ENCODE measurements around the gene HORMAD2. TPM values are rescaled to one million over a fixed set of nuclear protein-coding genes. Genes with fewer than 3 reads are reported as not detected.
"Not testable (repeated sequence)": the region's sequence is repeated elsewhere in the genome, so short reads cannot be mapped to it uniquely, and the experiment has no call there.

Gene HORMAD2
- total and polyA plus RNA-seq, 3 experiments from 2014 or later: not detected

DNA sequence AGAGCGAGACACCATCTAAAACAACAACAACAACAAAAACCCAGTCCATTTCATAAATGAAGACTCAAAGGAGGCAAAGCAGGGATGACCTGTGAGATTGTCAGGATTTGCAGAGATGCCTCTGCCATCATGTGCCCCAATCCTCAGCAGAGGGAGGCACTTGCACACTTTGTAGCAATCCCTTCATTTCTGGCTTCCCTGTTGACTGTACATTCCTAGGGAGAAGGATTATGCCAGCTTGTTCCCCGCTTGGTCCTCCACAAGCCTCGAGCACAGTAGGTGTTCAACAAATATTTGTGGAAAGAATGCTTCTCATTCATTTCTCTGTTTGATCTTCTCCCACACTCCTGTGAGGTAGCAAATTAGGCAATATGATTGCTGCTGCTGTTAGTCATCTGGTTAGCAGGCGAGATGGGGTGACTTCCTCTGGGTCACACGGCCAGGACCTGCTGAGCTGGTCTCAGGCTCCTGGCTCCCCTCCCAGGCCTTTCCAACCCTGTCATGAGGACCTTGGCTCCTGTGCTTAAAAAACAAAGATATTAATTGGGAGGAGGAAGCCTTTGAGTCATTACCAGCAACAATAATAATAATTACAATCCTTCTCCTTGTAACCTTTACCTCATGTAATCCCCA lies 132.2 kb downstream of the HORMAD2 start:
- ChIA-PET POLR2A (no interaction called here), CTCF (no interaction called here)
- Mint-ChIP-seq H3K27me3 (peaks cover 0 to 1% of the 10 kb centered on the region in 2 donors), H3K27ac (peak overlapping the region in 4 of 8 donors; percentile 6 to 53 (median 40)), H3K4me1 (peaks cover 0 to 13% (median 10%) of the 10 kb centered on the region in 3 donors), H3K4me3 (no peak overlapping the region), H3K36me3 (no peaks in the 10 kb centered on the region), H3K9me3 (no peaks in the 10 kb centered on the region)
- H3K27me3 ChIP-seq (ENCODE audit: insufficient read depth, low read length, poor library complexity, severe bottlenecking): no peaks in the 10 kb centered on the region
- H3K27ac ChIP-seq (ENCODE audit: low read depth, low read length): no peak overlapping the region
- no peaks in the 10 kb centered on the region for H3K4me1 ChIP-seq (ENCODE audit: insufficient read depth, low read length)
- H3K9me3 ChIP-seq (ENCODE audit: low read length): no peaks in the 10 kb centered on the region
- no peaks in the 10 kb centered on the region for H3K36me3 ChIP-seq (ENCODE audit: insufficient read depth, low read length)
- no peak for DNase-seq
- H3K4me3 ChIP-seq (ENCODE audit: low read length): no peak overlapping the region

DNA sequence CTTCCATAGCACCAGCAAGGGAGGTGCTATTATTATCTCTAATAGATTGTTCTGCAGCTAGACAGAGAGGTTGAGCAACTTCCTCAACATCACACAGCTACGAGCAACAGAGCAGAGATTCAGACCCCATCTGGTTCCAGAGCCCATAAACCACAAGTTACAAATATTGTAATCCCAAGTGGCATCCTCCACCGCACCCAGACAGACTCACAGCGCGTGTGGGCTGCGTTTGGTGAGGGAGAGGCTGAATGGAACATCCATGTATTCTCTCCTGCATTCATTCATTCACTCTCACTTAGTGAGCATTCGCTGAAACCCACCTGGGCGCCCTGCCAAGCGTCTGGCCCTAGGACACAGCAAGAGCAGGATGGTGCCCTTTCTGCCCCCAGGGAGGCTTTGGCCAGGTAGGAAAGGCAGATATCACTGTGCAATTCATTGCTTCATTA lies 132.8 kb downstream of the HORMAD2 start:
- no peak for DNase-seq
- no peaks in the 10 kb centered on the region for H3K36me3 ChIP-seq (ENCODE audit: insufficient read depth, low read length)
- H3K27ac ChIP-seq (ENCODE audit: low read depth, low read length): no peak overlapping the region
- ChIA-PET CTCF (no interaction called here), POLR2A (no interaction called here)
- H3K9me3 ChIP-seq (ENCODE audit: low read length): no peaks in the 10 kb centered on the region
- Mint-ChIP-seq H3K36me3 (no peaks in the 10 kb centered on the region), H3K27ac (peak overlapping the region in 4 of 8 donors; percentile 6 to 53 (median 40)), H3K27me3 (no peaks in the 10 kb centered on the region), H3K4me3 (no peak overlapping the region), H3K9me3 (no peaks in the 10 kb centered on the region), H3K4me1 (peaks cover 0 to 13% (median 10%) of the 10 kb centered on the region in 3 donors)
- H3K27me3 ChIP-seq (ENCODE audit: insufficient read depth, low read length, poor library complexity, severe bottlenecking): no peaks in the 10 kb centered on the region
- H3K4me3 ChIP-seq (ENCODE audit: low read length): no peak overlapping the region
- H3K4me1 ChIP-seq (ENCODE audit: insufficient read depth, low read length): no peaks in the 10 kb centered on the region

DNA sequence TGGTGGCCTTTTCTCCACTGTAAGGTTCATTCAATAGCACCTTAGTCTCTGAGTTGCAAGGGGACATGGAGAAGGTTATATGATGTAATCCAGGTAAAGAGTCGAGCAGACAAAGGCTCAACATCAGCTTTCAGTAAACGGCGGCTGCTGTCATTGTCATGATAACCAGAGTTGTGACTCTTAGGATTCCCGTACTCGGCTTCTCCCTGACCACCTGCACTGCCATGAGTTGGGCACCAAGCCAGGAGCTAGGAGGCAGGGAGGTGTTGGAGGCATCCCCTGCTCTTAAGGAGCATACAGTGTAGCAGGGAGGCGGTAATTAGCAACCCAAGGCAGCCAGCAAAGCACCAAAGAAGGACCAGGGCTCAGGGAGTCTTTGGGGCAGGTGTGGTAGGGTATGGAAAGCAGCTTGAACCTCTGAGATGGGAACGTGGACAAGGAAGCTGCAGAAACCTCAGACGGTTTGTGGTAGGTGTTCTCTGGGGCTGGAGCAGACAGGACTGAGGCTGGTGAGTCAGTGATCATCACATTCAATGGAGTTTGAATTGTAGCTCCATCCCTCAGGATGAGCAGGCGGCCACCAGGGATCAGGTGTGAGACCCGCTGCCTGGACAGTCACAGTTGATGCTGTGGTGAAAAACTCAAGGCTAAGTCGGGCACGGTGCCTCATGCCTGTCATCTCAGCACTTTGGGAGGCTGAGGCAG lies 134.6 kb downstream of the HORMAD2 start:
- Histone ChIP-seq H3K4me3 (ENCODE audit: low read length) (no peak overlapping the region), H3K36me3 (ENCODE audit: insufficient read depth, low read length) (no peaks in the 10 kb centered on the region), H3K4me1 (ENCODE audit: insufficient read depth, low read length) (peaks cover 8% of the 10 kb centered on the region), H3K27me3 (ENCODE audit: insufficient read depth, low read length, poor library complexity, severe bottlenecking) (no peaks in the 10 kb centered on the region), H3K9me3 (ENCODE audit: low read length) (no peaks in the 10 kb centered on the region), H3K27ac (ENCODE audit: low read depth, low read length) (no peak overlapping the region)
- CTCF ChIA-PET: interaction anchor here (1.1 kb wide), 1 partner anchor 10 kb away, joined by 3 read pairs; no protein-coding TSS in a partner anchor
- Mint-ChIP-seq H3K4me3 (peak overlapping the region in 1 of 7 donors; percentile 1), H3K4me1 (peaks cover 9 to 22% (median 14%) of the 10 kb centered on the region in 3 donors), H3K9me3 (no peaks in the 10 kb centered on the region), H3K27ac (peak overlapping the region in 2 of 8 donors; percentile 3 to 51), H3K27me3 (no peaks in the 10 kb centered on the region), H3K36me3 (no peaks in the 10 kb centered on the region)
- no peak for DNase-seq
- POLR2A ChIA-PET: no interaction called here

GRCh38 chr22:30216272-30216671 lies 136.0 kb downstream of the HORMAD2 start:
- H3K36me3 ChIP-seq (ENCODE audit: insufficient read depth, low read length); H3K27ac ChIP-seq (ENCODE audit: low read depth, low read length); H3K27me3 ChIP-seq (ENCODE audit: insufficient read depth, low read length, poor library complexity, severe bottlenecking); DNase-seq; H3K9me3 Mint-ChIP-seq; H3K9me3 ChIP-seq (ENCODE audit: low read length); CTCF ChIA-PET; H3K4me3 Mint-ChIP-seq; H3K36me3 Mint-ChIP-seq; POLR2A ChIA-PET; H3K4me3 ChIP-seq (ENCODE audit: low read length); H3K27me3 Mint-ChIP-seq: not testable (repeated sequence)
- Mint-ChIP-seq H3K27ac (peak overlapping the region in 1 of 8 donors; percentile 75), H3K4me1 (peaks cover 23 to 36% (median 28%) of the 10 kb centered on the region in 3 donors)
- H3K4me1 ChIP-seq (ENCODE audit: insufficient read depth, low read length): peaks cover 23% of the 10 kb centered on the region

- Histone ChIP-seq H3K4me1 (ENCODE audit: insufficient read depth, low read length) (peaks cover 27% of the 10 kb centered on the region), H3K9me3 (ENCODE audit: low read length) (no peaks in the 10 kb centered on the region), H3K27ac (ENCODE audit: low read depth, low read length) (no peak overlapping the region), H3K36me3 (ENCODE audit: insufficient read depth, low read length) (no peaks in the 10 kb centered on the region), H3K27me3 (ENCODE audit: insufficient read depth, low read length, poor library complexity, severe bottlenecking) (no peaks in the 10 kb centered on the region), H3K4me3 (ENCODE audit: low read length) (no peak overlapping the region)
- peak overlapping the region in 1 of 8 donors; percentile 75 for H3K27ac Mint-ChIP-seq
- ChIA-PET POLR2A (no interaction called here), CTCF (no interaction called here)
- no peaks in the 10 kb centered on the region for H3K27me3 Mint-ChIP-seq
- H3K4me1 Mint-ChIP-seq: peaks cover 28 to 41% (median 32%) of the 10 kb centered on the region in 3 donors
- no peak for DNase-seq
- no peaks in the 10 kb centered on the region for H3K36me3 Mint-ChIP-seq
- no peak overlapping the region for H3K4me3 Mint-ChIP-seq
- no peaks in the 10 kb centered on the region for H3K9me3 Mint-ChIP-seq
Measured at GRCh38 chr22:30216710-30217109, 136.4 kb downstream of the HORMAD2 start.

DNA sequence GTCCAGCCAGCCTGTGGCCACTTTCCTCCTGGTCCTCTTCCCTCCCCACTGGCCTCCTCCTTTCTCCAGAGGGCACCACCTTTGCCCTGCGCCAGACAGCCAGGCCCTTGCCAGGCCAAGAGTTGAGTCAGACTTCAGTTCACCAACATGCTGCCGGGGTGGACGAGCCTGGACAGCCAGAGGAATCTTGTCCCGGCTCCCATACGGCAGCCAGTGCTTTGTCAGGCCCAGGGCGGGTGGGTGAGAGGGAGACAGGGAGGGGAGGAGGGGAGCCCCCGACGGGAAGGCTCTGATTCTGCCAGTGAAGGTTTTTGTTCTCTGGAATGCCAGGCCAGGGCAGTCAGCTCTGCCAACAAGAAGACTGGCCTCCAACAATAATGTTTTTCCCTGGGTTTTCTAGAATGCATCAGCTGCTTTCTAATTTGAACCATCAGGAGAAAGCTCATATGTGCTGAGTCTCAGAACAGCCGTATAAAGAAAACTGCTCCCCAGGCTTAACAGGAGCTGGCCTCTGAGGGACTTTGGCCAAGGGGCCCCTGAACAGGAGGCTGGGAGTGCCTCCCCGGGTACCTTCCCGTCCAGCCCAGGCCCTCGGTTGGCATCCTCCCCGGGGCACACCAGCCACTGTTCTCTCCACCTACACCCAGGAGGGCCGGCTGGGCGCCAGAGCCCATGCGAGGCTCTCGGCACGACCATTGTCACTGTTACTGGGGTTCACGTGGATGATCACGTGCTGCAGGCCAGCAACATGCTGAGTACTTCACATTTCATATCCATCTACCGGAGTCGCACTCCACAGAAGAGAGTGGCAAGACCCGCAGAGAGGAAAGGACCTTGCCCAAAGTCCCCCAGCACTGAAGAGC lies 137.7 kb downstream of the HORMAD2 start:
- Mint-ChIP-seq H3K27me3 (no peaks in the 10 kb centered on the region), H3K9me3 (no peaks in the 10 kb centered on the region), H3K36me3 (no peaks in the 10 kb centered on the region), H3K4me1 (peaks cover 39 to 48% (median 40%) of the 10 kb centered on the region in 3 donors), H3K4me3 (no peak overlapping the region), H3K27ac (no peak overlapping the region)
- Histone ChIP-seq H3K27ac (ENCODE audit: low read depth, low read length) (no peak overlapping the region), H3K4me3 (ENCODE audit: low read length) (no peak overlapping the region), H3K4me1 (ENCODE audit: insufficient read depth, low read length) (peaks cover 35% of the 10 kb centered on the region), H3K9me3 (ENCODE audit: low read length) (no peaks in the 10 kb centered on the region), H3K36me3 (ENCODE audit: insufficient read depth, low read length) (no peaks in the 10 kb centered on the region), H3K27me3 (ENCODE audit: insufficient read depth, low read length, poor library complexity, severe bottlenecking) (no peaks in the 10 kb centered on the region)
- no peak for DNase-seq
- CTCF ChIA-PET: interaction anchor here (0.6 kb wide), 1 partner anchor 353 kb away, joined by 3 read pairs; no protein-coding TSS in a partner anchor
- POLR2A ChIA-PET: no interaction called here

DNA sequence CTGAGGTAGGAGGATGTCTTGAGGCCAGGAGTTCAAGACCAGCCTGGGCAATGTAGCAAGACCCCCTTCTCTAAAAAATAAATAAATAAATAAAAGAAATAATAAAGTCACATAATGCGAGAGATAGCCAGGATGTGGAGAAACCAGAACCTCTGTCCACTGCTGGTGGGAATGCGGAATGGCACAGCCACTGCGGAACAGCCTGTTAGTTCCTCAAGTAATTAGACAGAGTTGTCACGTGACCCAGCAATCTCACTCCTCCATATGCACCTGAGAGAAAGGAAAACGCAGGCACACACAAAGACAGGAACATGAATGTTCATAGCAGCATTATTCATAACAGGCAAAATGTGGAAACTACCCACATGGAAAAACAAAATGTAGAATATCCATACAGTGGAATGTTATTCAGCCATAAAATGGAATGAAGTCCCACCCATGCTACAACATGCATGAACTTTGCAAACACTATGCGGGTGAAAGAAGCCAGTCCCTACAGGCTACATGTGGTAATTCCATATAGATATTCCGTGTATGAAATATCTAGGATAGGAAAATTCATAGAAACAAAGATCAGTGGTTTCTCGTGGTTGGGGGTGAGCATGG lies 138.9 kb downstream of the HORMAD2 start:
- H3K36me3 ChIP-seq (ENCODE audit: insufficient read depth, low read length): no peaks in the 10 kb centered on the region
- POLR2A ChIA-PET: no interaction called here
- H3K4me1 Mint-ChIP-seq: peaks cover 45 to 57% (median 50%) of the 10 kb centered on the region in 3 donors

More for the DNA sequence above, 138.9 kb downstream of the HORMAD2 start:
- H3K4me3 Mint-ChIP-seq: peak overlapping the region in 3 of 7 donors; percentile 10 to 43 (median 32)
- no peaks in the 10 kb centered on the region for H3K9me3 Mint-ChIP-seq
- peak overlapping the region in 2 of 8 donors; percentile 51 to 85 for H3K27ac Mint-ChIP-seq
- peaks cover 35% of the 10 kb centered on the region for H3K4me1 ChIP-seq (ENCODE audit: insufficient read depth, low read length)
- H3K4me3 ChIP-seq (ENCODE audit: low read length): no peak overlapping the region
- no peaks in the 10 kb centered on the region for H3K27me3 Mint-ChIP-seq
- no peak for DNase-seq
- no peak overlapping the region for H3K27ac ChIP-seq (ENCODE audit: low read depth, low read length)
- H3K9me3 ChIP-seq (ENCODE audit: low read length): no peaks in the 10 kb centered on the region
- CTCF ChIA-PET: no interaction called here
- no peaks in the 10 kb centered on the region for H3K27me3 ChIP-seq (ENCODE audit: insufficient read depth, low read length, poor library complexity, severe bottlenecking)
- H3K36me3 Mint-ChIP-seq: no peaks in the 10 kb centered on the region

All from CD8-positive, alpha-beta memory T cell (primary cell).